Hepatocyte (in vitro differentiated cells): ENCODE data around the gene STK39. TPM values are rescaled to one million over a fixed set of nuclear protein-coding genes. Genes with fewer than 3 reads are reported as not detected.

ENCODE experiments used
- DNase-seq: peaks from one replicate; pipeline ENCODE4 v3.0.0-alpha.2; 2016; ENCODE audit warnings: low spot score
- H2AFZ ChIP-seq: fragments of 200-600 bp; sonication (generic); 2 replicates; pipeline ENCODE4 v1.6.0; 2016; ENCODE audit warnings: antibody characterized with exemption, mild to moderate bottlenecking
- H3K27ac ChIP-seq: fragments of 200-600 bp; sonication (generic); 2 replicates; pipeline ENCODE4 v1.5.1; 2016; ENCODE audit warnings: mild to moderate bottlenecking
- H3K27me3 ChIP-seq: fragments of 200-600 bp; sonication (generic); 2 replicates; pipeline ENCODE4 v1.6.1; 2016
- H3K36me3 ChIP-seq: fragments of 200-600 bp; sonication (generic); replicated peaks from 2 replicates; pipeline ENCODE4 v1.5.1; 2016; ENCODE audit warnings: low read depth; ENCODE audit not compliant: insufficient read depth
- H3K4me1 ChIP-seq: fragments of 200-600 bp; sonication (generic); 2 replicates; pipeline ENCODE4 v1.5.1; 2016; ENCODE audit warnings: mild to moderate bottlenecking, moderate library complexity; ENCODE audit not compliant: insufficient read depth
- H3K4me2 ChIP-seq: fragments of 200-600 bp; sonication (generic); 2 replicates; pipeline ENCODE4 v1.6.0; 2016
- H3K4me3 ChIP-seq: fragments of 200-600 bp; sonication (generic); 2 replicates; pipeline ENCODE4 v1.5.1; 2016; ENCODE audit warnings: mild to moderate bottlenecking
- H3K79me2 ChIP-seq: fragments of 200-600 bp; sonication (generic); 2 replicates; pipeline ENCODE4 v1.6.0; 2017; ENCODE audit warnings: mild to moderate bottlenecking
- H3K9me2 ChIP-seq: fragments of 200-600 bp; sonication (generic); replicated peaks from 2 replicates; pipeline ENCODE4 v1.6.0; 2017; ENCODE audit warnings: mild to moderate bottlenecking; ENCODE audit not compliant: insufficient read depth
- H3K9me3 ChIP-seq: fragments of 200-600 bp; sonication (generic); 2 replicates; pipeline ENCODE4 v1.5.1; 2016; ENCODE audit warnings: low read depth, mild to moderate bottlenecking
- H4K20me1 ChIP-seq: fragments of 200-600 bp; sonication (generic); 2 replicates; pipeline ENCODE4 v1.6.0; 2016; ENCODE audit warnings: mild to moderate bottlenecking; ENCODE audit not compliant: insufficient read depth, poor library complexity, severe bottlenecking
- EZH2 ChIP-seq: fragments of 200-600 bp; sonication (generic); IDR thresholded peaks from 2 replicates; pipeline ENCODE4 v1.6.1; 2016; ENCODE audit warnings: antibody characterized with exemption, mild to moderate bottlenecking, borderline replicate concordance
- EZH2phosphoT487 ChIP-seq: fragments of 200-600 bp; sonication (generic); IDR thresholded peaks from one replicate; pipeline ENCODE4 v1.6.1; 2018; ENCODE audit warnings: antibody characterized with exemption, mild to moderate bottlenecking, low read depth, moderate library complexity; ENCODE audit not compliant: unreplicated experiment, severe bottlenecking
- whole genome bisulfite sequencing: methylation state at CpG from one replicate; pipeline ENCODE4 v1.1.6; 2016; ENCODE audit warnings: low lambda C conversion rate; ENCODE audit errors: missing lambda C conversion rate; 5-methylcytosine and 5-hydroxymethylcytosine counted together
- polyA plus RNA-seq: library from polyadenylated mRNA; unstranded; fragments of >200 nt; fragmentation: Nextera tagmentation; extraction: Ambion mirVana; gene quantifications from 2 replicates; pipeline ENCODE4 v1.2.1, GENCODE V29; 2016
- total RNA-seq: library from RNA; depleted of rRNA; stranded (reverse); fragments of >200 nt; gene quantifications from 2 replicates; pipeline ENCODE4 v1.2.3, GENCODE V29; 2014
- TF ChIP-seq, protein P1 (sequence below): fragments of 200-600 bp; sonication (generic); IDR thresholded peaks from 2 replicates; pipeline ENCODE4 v1.5.1; 2016; ENCODE audit warnings: antibody characterized with exemption, mild to moderate bottlenecking; ENCODE audit not compliant: poor library complexity

Gene STK39
- total and polyA plus RNA-seq, 2 experiments from 2014 or later = 26.9 to 39.4 TPM

DNA sequence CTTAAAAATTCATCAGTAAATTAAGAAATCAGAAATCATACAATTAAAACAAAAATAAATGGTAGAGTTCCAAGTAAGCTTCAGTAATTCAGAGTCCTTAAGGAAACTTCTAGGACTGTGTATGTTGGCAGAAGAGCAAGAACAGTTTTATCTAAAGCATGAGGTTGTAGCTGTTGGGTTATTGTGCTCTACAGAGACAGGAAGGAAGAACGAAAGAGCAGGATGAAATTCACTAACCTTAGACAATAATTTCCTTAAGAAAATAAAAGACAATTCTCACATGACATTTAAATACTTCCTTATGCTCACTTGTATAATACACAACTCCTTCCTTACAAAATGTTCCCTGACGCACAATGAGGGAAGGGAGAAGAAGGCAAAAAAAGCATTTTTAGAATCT, 133.4 kb downstream of the STK39 start:
- 84% methylated on average over 2 of the region's 2 CpGs for WGBS
- no peak overlapping the region for H3K4me2 ChIP-seq

DNA sequence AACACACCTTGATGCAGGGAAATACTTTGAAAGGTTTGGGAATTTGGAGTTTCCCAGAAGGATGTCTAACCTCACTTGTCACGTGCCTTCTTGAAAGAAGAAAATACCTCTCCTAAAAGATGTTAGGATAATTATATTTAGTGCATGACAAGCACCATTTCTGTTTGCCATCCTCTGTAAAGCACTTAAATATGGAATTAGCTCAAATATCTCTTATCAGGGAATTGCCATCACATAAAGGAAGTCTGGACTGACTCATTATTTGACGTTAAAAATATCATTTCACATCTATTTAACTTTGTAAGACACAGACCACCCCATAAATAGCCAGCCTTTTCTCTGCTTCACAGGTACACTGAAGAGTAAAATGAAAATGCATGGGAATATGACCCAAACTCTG, 140.1 kb downstream of the STK39 start:
- Histone ChIP-seq H3K9me3 (no peaks in the 10 kb centered on the region), H3K79me2 (no peaks in the 10 kb centered on the region), H3K4me3 (no peak overlapping the region), H3K27ac (no peak overlapping the region), H3K36me3 (no peaks in the 10 kb centered on the region), H3K4me1 (no peaks in the 10 kb centered on the region), H2AFZ (no peak overlapping the region), H4K20me1 (no peaks in the 10 kb centered on the region), H3K9me2 (no peaks in the 10 kb centered on the region), H3K4me2 (no peak overlapping the region), H3K27me3 (no peaks in the 10 kb centered on the region)
- DNase-seq = no peak
- TF ChIP-seq EZH2 = no peak
- TF ChIP-seq, protein P1, sequence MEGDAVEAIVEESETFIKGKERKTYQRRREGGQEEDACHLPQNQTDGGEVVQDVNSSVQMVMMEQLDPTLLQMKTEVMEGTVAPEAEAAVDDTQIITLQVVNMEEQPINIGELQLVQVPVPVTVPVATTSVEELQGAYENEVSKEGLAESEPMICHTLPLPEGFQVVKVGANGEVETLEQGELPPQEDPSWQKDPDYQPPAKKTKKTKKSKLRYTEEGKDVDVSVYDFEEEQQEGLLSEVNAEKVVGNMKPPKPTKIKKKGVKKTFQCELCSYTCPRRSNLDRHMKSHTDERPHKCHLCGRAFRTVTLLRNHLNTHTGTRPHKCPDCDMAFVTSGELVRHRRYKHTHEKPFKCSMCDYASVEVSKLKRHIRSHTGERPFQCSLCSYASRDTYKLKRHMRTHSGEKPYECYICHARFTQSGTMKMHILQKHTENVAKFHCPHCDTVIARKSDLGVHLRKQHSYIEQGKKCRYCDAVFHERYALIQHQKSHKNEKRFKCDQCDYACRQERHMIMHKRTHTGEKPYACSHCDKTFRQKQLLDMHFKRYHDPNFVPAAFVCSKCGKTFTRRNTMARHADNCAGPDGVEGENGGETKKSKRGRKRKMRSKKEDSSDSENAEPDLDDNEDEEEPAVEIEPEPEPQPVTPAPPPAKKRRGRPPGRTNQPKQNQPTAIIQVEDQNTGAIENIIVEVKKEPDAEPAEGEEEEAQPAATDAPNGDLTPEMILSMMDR = no peak
- no peak for TF ChIP-seq EZH2phosphoT487
- 24% methylated on average over 2 of the region's 2 CpGs for WGBS

More for the DNA sequence above, 133.4 kb downstream of the STK39 start:
- H2AFZ ChIP-seq = no peak overlapping the region
- H3K27ac ChIP-seq = no peak overlapping the region
- no peaks in the 10 kb centered on the region for H3K4me1 ChIP-seq
- no peaks in the 10 kb centered on the region for H3K79me2 ChIP-seq
- TF ChIP-seq EZH2 (no peak), EZH2phosphoT487 (no peak)
- TF ChIP-seq, protein P1 = no peak
- H3K9me3 ChIP-seq = no peaks in the 10 kb centered on the region
- no peak for DNase-seq
- no peak overlapping the region for H3K4me3 ChIP-seq
- H3K9me2 ChIP-seq = no peaks in the 10 kb centered on the region
- H3K36me3 ChIP-seq = no peaks in the 10 kb centered on the region
- H3K27me3 ChIP-seq = no peaks in the 10 kb centered on the region
- no peaks in the 10 kb centered on the region for H4K20me1 ChIP-seq

DNA sequence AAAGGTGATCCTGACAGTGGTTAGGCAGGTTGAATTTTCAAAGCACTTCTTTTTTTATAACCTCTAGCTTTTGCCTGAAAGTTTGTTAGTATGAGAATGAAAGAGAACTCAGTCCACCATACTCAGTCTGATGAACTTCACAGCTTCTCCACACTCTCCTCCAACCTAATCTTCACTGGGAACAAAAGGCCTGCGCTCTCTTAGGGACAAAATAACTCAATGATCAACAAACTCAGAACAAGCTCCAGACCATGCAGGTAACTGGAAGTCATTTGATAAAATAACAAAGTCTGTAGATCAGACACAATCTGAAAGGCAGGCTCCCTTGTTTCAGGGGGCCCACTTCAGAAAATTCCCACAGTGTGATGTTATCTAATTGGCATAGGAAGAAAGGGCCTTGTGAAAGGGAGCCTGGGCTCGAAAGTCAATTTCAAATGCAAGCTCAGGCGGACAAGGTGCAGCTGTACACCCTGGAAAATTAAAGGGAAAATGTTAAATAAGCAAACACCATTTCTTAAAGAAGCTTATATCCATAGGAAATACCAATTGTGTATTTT, 142.2 kb downstream of the STK39 start:
- no peaks in the 10 kb centered on the region for H3K9me3 ChIP-seq
- no peaks in the 10 kb centered on the region for H4K20me1 ChIP-seq
- H3K79me2 ChIP-seq = no peaks in the 10 kb centered on the region
- no peak overlapping the region for H2AFZ ChIP-seq
- H3K9me2 ChIP-seq = no peaks in the 10 kb centered on the region
- no peak for DNase-seq
- H3K36me3 ChIP-seq = no peaks in the 10 kb centered on the region
- WGBS = 90% methylated on average over 3 of the region's 3 CpGs
- no peak overlapping the region for H3K4me2 ChIP-seq
- no peak for TF ChIP-seq EZH2phosphoT487
- no peak for TF ChIP-seq EZH2
- TF ChIP-seq, protein P1 = no peak
- H3K4me1 ChIP-seq = no peaks in the 10 kb centered on the region
- H3K4me3 ChIP-seq = no peak overlapping the region
- H3K27me3 ChIP-seq = no peaks in the 10 kb centered on the region
- no peak overlapping the region for H3K27ac ChIP-seq

DNA sequence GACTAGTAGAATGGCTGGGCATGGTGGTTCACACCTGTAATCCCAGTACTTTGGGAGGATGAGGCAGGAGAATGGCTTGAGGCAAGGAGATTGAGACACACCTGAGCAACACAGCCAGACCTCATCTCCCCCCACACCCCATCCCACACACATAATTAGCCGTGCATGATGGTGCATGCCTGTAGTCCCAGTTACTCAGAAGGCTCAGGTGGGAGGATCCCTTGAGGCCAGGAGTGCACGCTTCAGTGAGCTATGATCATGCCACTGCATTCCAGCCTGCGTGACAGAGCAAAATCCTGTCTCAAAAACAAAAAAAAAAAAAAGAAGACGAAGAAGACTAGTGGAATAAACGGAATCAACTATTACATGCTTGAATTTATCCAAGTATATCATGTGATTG, 150.0 kb downstream of the STK39 start:
- Histone ChIP-seq H3K27ac (no peak overlapping the region), H2AFZ (no peak overlapping the region), H3K27me3 (no peaks in the 10 kb centered on the region), H3K9me3 (no peaks in the 10 kb centered on the region), H3K9me2 (no peaks in the 10 kb centered on the region), H3K4me3 (no peak overlapping the region), H4K20me1 (no peaks in the 10 kb centered on the region), H3K4me1 (no peaks in the 10 kb centered on the region), H3K4me2 (no peak overlapping the region), H3K79me2 (no peaks in the 10 kb centered on the region), H3K36me3 (no peaks in the 10 kb centered on the region)
- no peak for DNase-seq
- WGBS = 94% methylated on average over 5 of the region's 5 CpGs
- TF ChIP-seq EZH2phosphoT487 = no peak
- TF ChIP-seq EZH2 = no peak
- TF ChIP-seq, protein P1 = no peak
